SW 1271 (cell line): ENCODE measurements around the gene ATP8B3.
"Not testable (repeated sequence)": the region's sequence is repeated elsewhere in the genome, so short reads cannot be mapped to it uniquely, and the experiment has no call there.

Experiments used
- DNase-seq, 2 experiments: peaks; one replicate each; lab custom pipeline; 2025; lab: John Stamatoyannopoulos, UW

The ATP8B3 gene

GRCh38 chr19:1770866-1771576, 41.1 kb downstream of the ATP8B3 start:
- no peak for DNase-seq

GRCh38 chr19:1769645-1769985, 42.5 kb downstream of the ATP8B3 start:
- no peak for DNase-seq

- no peak for DNase-seq
Measured at GRCh38 chr19:1768918-1769644, 43.0 kb downstream of the ATP8B3 start.

- no peak for DNase-seq
Measured at GRCh38 chr19:1768248-1768647, 43.8 kb downstream of the ATP8B3 start.

- no peak for DNase-seq
Measured at GRCh38 chr19:1767464-1767933, 44.6 kb downstream of the ATP8B3 start.

GRCh38 chr19:1766800-1767352, 45.2 kb downstream of the ATP8B3 start:
- DNase-seq: no peak

GRCh38 chr19:1765904-1766799, 45.9 kb downstream of the ATP8B3 start:
- DNase-seq: no peak

GRCh38 chr19:1765232-1765903, 46.7 kb downstream of the ATP8B3 start:
- no peak for DNase-seq

- DNase-seq: no peak
Measured at GRCh38 chr19:1764729-1765128, 47.3 kb downstream of the ATP8B3 start.

- no peak for DNase-seq
Measured at GRCh38 chr19:1763648-1764639, 48.1 kb downstream of the ATP8B3 start.

- DNase-seq: no peak
Measured at GRCh38 chr19:1762243-1763117, 49.6 kb downstream of the ATP8B3 start.

- DNase-seq: no peak
Measured at GRCh38 chr19:1761528-1762242, 50.4 kb downstream of the ATP8B3 start.

GRCh38 chr19:1760786-1761527, 51.1 kb downstream of the ATP8B3 start:
- DNase-seq: not testable (repeated sequence)

- no peak for DNase-seq
Measured at GRCh38 chr19:1760020-1760419, 52.1 kb downstream of the ATP8B3 start.

- DNase-seq: no peak
Measured at GRCh38 chr19:1758959-1759903, 52.8 kb downstream of the ATP8B3 start.

GRCh38 chr19:1758231-1758577, 53.9 kb downstream of the ATP8B3 start:
- DNase-seq: no peak
